Small intestine (tissue), 7 donors: ENCODE results near the gene SLC6A4. TPM values are rescaled to one million over a fixed set of nuclear protein-coding genes. Genes with fewer than 3 reads are reported as not detected.

Source experiments
- DNase-seq, 2 donors: peaks; one replicate each; pipeline versions ENCODE4 v3.0.0 to v3.0.0-alpha.2; 2013
- FAIRE-seq: peaks from 2 replicates; lab custom pipeline; 2012; peaks lifted over from hg19 to GRCh38; lab: Jason Lieb, UNC
- H3K27ac ChIP-seq, 3 donors: one replicate each; pipeline ENCODE4 v1.5.1; 2013; ENCODE audit warnings: low read length in 2 of 3, mild to moderate bottlenecking in 2 of 3, control low read depth in 1 of 3, inconsistent platforms in 1 of 3, low read depth in 1 of 3, moderate library complexity in 1 of 3
- H3K27me3 ChIP-seq, 3 donors: one replicate each; pipeline ENCODE4 v1.6.1; 2013; ENCODE audit warnings: low read length in 3 of 3, inconsistent platforms in 1 of 3; ENCODE audit not compliant: control insufficient read depth in 3 of 3, insufficient read depth in 3 of 3
- H3K36me3 ChIP-seq, 3 donors: one replicate each; pipeline ENCODE4 v1.6.1; 2013; ENCODE audit warnings: low read length in 3 of 3, inconsistent platforms in 1 of 3, low read depth in 1 of 3, mild to moderate bottlenecking in 1 of 3, moderate library complexity in 1 of 3; ENCODE audit not compliant: control insufficient read depth in 3 of 3, insufficient read depth in 2 of 3
- H3K4me1 ChIP-seq, 3 donors: one replicate each; pipeline ENCODE4 v1.6.1; 2013; ENCODE audit warnings: low read length in 2 of 3, inconsistent platforms in 1 of 3, low read depth in 1 of 3, mild to moderate bottlenecking in 1 of 3, moderate library complexity in 1 of 3; ENCODE audit not compliant: control insufficient read depth in 3 of 3, insufficient read depth in 2 of 3
- H3K4me3 ChIP-seq, 3 donors: one replicate each; pipeline ENCODE4 v1.5.1; 2013; ENCODE audit warnings: low read length in 3 of 3, control low read depth in 1 of 3, inconsistent platforms in 1 of 3, low read depth in 1 of 3, mild to moderate bottlenecking in 1 of 3, moderate library complexity in 1 of 3
- H3K9me3 ChIP-seq, 2 donors: one replicate each; pipeline ENCODE4 v1.6.1; 2013; ENCODE audit warnings: low read depth in 1 of 2, low read length in 1 of 2; ENCODE audit not compliant: control insufficient read depth in 2 of 2, insufficient read depth in 1 of 2
- WGBS, 3 donors: extraction: QIAGEN DNeasy Blood & Tissue Kit; methylation state at CpG; one replicate each; pipeline ENCODE4 v1.1.7; 2013; 5-methylcytosine and 5-hydroxymethylcytosine counted together
- polyA plus RNA-seq, 4 donors: library from polyadenylated mRNA; stranded (reverse) in 3 of 4; unstranded in 1 of 4; fragments of 200-250 nt in 3 of 4; fragments of 120-200 nt in 1 of 4; gene quantifications; one replicate each; pipeline versions ENCODE4 v1.2.1 to v1.2.3, GENCODE V29; 2013
- donor health status: healthy with polysubstance abuse.
- donor health status: control.
- donor health status: control.
- donor health status: Bipolar disorder and iron deficiency.
- donor health status: healthy.

Gene SLC6A4
- polyA plus RNA-seq, 4 donors, result 2.9 to 26.0 (median 4.6) TPM

DNA sequence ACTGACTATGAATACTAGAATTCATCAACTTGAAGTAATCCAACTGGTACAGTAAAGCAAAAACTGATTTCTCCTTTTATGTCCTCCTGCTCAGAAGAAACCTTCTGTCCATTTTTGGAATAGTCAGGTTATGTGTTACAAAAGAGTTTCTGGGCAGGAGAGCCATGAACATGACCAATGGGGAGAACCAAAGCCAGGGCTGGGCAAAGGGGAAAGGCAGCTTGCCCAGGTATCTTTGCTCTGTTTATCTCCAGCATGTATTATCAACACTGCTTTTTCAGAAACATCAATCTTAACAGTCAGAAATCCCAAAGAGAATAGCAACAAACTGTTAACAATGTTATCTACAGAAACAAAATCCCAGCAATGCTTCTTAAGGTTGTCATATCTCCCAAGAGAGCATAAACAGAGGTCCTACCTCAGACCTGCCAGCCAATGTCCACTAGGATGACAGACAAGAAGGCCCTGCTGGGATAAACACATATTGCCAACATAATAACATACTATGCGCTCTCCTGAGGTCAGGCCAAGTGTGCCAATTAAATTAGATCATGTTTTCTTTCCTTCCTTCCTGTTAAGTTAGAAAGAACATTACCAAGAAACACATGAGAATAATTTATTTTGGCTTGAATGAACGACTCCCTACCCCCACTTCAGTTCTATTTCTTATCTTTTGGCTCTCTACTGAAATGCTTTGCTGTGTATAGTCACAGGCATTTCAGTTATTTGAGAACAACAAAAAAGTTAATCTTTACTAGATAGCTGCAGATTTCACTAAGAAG is 28.2 kb upstream of the SLC6A4 start:
- WGBS, 3 donors, result 59 to 63% (median 61%) methylated on average over 2 of the region's 2 CpGs
- no peak overlapping the region for H3K27ac ChIP-seq
- FAIRE-seq, result no peak

GRCh38 chr17:30256756-30257506 is 21.4 kb upstream of the SLC6A4 start:
- Histone ChIP-seq H3K9me3 (no peaks in the 10 kb centered on the region), H3K4me1 (no peaks in the 10 kb centered on the region), H3K27me3 (no peaks in the 10 kb centered on the region), H3K27ac (no peak overlapping the region), H3K36me3 (peaks cover 0 to 33% (median 0%) of the 10 kb centered on the region in 3 donors), H3K4me3 (no peak overlapping the region)
- 78 to 88% (median 85%) methylated on average over 5 of the region's 5 CpGs for WGBS, 3 donors
- DNase-seq (no peak), FAIRE-seq (no peak)

More for the DNA sequence above, 28.2 kb upstream of the SLC6A4 start:
- Histone ChIP-seq H3K36me3 (peaks cover 3 to 23% (median 9%) of the 10 kb centered on the region in 3 donors), H3K4me3 (no peak overlapping the region), H3K4me1 (no peaks in the 10 kb centered on the region), H3K27me3 (no peaks in the 10 kb centered on the region), H3K9me3 (no peaks in the 10 kb centered on the region)
- no peak for DNase-seq

GRCh38 chr17:30254150-30254549 is 18.7 kb upstream of the SLC6A4 start:
- Histone ChIP-seq H3K36me3 (peaks cover 0 to 34% (median 0%) of the 10 kb centered on the region in 3 donors), H3K4me3 (no peak overlapping the region), H3K9me3 (no peaks in the 10 kb centered on the region), H3K4me1 (no peaks in the 10 kb centered on the region), H3K27me3 (no peaks in the 10 kb centered on the region), H3K27ac (no peak overlapping the region)
- WGBS, 3 donors, result 69 to 89% (median 87%) methylated on average over 1 of the region's 1 CpG
- no peak for FAIRE-seq
- DNase-seq, result no peak

DNA sequence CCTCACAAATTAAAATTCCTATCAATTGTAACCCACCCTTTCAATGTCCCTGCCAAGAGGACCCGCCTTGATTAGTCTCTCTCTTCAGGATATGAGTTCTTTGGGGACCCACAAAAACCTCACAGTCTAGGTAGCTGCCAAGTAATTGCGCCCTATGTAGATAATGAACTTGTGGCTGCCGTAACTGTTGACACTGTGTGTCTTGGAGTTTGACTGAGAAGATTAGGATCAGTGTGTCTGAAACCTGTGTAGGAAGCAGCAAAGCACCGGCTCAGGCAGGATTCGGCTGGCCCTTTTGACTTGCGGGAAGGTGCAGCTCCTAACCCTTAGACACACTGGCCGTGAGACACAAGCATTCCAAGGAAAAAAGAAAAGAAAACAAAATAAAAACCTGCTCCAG is 17.8 kb upstream of the SLC6A4 start:
- H3K36me3 ChIP-seq, result peaks cover 3 to 30% (median 4%) of the 10 kb centered on the region in 3 donors
- FAIRE-seq (no peak), DNase-seq (no peak)
- no peak overlapping the region for H3K4me3 ChIP-seq
- H3K27ac ChIP-seq, result no peak overlapping the region
- H3K27me3 ChIP-seq, result no peaks in the 10 kb centered on the region
- 71 to 79% (median 72%) methylated on average over 7 of the region's 7 CpGs for WGBS, 3 donors
- H3K4me1 ChIP-seq, result no peaks in the 10 kb centered on the region
- no peaks in the 10 kb centered on the region for H3K9me3 ChIP-seq

GRCh38 chr17:30251931-30252330 is 16.4 kb upstream of the SLC6A4 start:
- FAIRE-seq (no peak), DNase-seq (no peak)
- Histone ChIP-seq H3K4me1 (no peaks in the 10 kb centered on the region), H3K27ac (no peak overlapping the region), H3K36me3 (peaks cover 3 to 31% (median 7%) of the 10 kb centered on the region in 3 donors), H3K4me3 (no peak overlapping the region), H3K27me3 (no peaks in the 10 kb centered on the region), H3K9me3 (no peaks in the 10 kb centered on the region)

DNA sequence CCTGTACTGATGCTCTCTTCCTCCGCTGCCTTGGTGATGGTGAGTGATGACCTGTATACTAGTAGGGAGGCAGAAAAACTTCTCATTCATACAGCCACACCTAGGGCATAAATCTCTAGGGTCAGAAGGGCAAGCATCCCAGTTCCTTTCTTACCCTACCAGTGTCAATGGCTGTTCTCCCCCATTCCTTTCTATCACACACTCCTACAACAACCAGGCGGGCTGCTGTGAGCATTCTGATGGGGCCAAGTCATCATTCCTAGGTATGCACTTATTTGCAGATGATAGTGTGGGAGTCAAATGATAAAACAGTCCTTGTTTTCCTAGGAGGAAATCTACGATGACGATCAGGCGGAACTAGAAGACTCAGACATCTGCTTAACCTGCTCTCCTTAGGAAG is 14.0 kb upstream of the SLC6A4 start:
- WGBS, 3 donors, result 97 to 100% (median 97%) methylated on average over 5 of the region's 5 CpGs
- FAIRE-seq, result no peak

GRCh38 chr17:30248786-30249185 is 13.3 kb upstream of the SLC6A4 start:
- H3K4me1 ChIP-seq, result no peaks in the 10 kb centered on the region
- H3K36me3 ChIP-seq, result peaks cover 3 to 22% (median 7%) of the 10 kb centered on the region in 3 donors
- FAIRE-seq, result no peak
- no peak overlapping the region for H3K4me3 ChIP-seq
- no peaks in the 10 kb centered on the region for H3K9me3 ChIP-seq
- 87 to 100% (median 91%) methylated on average over 2 of the region's 2 CpGs for WGBS, 3 donors
- no peaks in the 10 kb centered on the region for H3K27me3 ChIP-seq
- H3K27ac ChIP-seq, result no peak overlapping the region
- DNase-seq, result no peak

More for the DNA sequence above, 14.0 kb upstream of the SLC6A4 start:
- Histone ChIP-seq H3K4me3 (no peak overlapping the region), H3K27me3 (no peaks in the 10 kb centered on the region), H3K27ac (no peak overlapping the region), H3K4me1 (no peaks in the 10 kb centered on the region), H3K36me3 (peaks cover 3 to 22% (median 7%) of the 10 kb centered on the region in 3 donors), H3K9me3 (no peaks in the 10 kb centered on the region)
- DNase-seq, result no peak

DNA sequence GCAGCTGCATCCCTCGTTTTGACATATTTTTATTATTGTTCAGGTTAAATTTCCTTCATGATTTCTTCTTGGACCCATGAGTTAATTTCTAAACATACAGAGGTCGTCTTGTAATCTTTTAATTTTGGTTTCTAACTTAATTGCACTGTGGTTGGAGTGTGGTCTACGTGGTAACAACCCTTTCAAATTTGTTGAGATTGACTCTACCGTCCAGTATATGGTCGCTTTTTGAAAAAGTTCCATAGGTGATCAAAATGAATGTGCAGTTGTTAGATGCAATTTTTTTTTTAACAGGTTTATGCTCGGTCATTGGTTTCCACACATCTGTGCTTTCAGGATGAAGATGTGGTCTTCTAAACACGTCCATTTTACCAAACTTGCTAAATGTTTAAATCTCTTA is 11.0 kb upstream of the SLC6A4 start:
- DNase-seq, result no peak
- 76 to 81% (median 77%) methylated on average over 7 of the region's 7 CpGs for WGBS, 3 donors
- H3K9me3 ChIP-seq, result no peaks in the 10 kb centered on the region
- no peak overlapping the region for H3K4me3 ChIP-seq
- no peak for FAIRE-seq
- H3K27me3 ChIP-seq, result no peaks in the 10 kb centered on the region
- H3K36me3 ChIP-seq, result peaks cover 3 to 15% (median 7%) of the 10 kb centered on the region in 3 donors
- no peak overlapping the region for H3K27ac ChIP-seq
- H3K4me1 ChIP-seq, result peaks cover 0 to 2% (median 0%) of the 10 kb centered on the region in 3 donors
